CD4-positive, alpha-beta T cell treated with Interleukin-15 for 1 hour (primary cell): ENCODE data around the gene MPZL1.

Experiments used
- DNase-seq: peaks from one replicate; pipeline ENCODE4 v3.0.0-alpha.2; 2020

The MPZL1 gene

DNA sequence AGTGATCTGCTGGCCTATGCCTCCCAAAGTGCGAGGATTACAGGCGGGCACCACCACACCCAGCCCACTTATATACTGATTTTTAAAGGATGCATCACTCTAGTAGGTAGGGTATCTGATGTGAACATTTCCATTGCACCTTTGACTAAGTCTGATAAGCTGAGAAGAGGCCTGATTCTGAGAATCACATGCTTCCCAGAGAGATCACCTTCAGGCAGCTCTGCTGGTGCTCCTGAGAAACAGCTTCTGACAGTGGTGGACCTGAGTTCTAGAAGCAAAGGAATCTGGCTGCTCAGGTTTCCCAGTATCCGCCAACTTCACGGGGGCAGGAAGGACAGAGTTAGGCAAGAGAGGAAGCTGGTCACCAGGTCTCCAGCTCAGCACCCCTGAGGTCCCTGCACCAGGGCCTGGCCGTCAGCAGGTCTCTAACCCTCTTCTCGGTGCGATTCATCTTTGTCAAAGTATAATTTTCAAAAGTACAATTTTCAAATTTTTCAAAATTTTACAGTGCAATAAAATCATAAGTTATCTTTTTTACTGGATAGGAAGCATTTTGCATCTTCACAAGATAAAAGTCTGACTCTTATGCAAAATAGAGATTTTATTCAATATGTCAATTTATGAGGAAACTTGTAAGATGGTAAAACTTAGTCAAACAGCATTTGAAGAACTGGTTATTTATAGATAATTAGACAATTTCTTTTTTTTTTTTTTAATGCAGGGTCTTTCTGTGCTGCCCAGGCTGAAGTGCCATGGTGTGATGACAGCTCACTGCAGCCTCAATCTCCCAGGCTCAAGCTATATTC is 25.8 kb upstream of the MPZL1 start:
- DNase-seq: no peak

DNA sequence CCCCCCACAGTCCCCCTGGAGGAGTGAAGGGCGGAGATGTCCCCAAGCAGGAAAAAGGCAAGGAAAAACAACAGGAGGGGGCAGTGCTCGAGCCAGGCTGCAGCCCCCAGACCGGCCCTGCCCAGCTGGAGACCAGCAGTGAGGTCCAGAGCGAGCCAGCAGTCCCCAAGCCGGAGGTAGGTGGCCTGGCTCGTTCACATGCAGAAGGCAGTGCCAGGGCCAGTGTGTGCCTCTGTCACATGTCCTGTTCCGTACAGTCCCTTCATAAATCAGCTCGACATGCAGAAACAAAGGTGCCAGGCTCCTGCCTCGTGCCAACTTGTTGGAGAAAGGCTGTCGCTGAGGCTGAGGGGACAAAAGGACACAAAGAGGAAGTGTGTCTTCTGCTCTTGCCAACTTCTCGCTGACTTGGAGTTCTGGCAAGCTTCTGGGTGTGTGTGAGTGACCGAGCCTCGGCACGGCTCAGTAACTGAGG is 24.1 kb upstream of the MPZL1 start:
- no peak for DNase-seq

DNA sequence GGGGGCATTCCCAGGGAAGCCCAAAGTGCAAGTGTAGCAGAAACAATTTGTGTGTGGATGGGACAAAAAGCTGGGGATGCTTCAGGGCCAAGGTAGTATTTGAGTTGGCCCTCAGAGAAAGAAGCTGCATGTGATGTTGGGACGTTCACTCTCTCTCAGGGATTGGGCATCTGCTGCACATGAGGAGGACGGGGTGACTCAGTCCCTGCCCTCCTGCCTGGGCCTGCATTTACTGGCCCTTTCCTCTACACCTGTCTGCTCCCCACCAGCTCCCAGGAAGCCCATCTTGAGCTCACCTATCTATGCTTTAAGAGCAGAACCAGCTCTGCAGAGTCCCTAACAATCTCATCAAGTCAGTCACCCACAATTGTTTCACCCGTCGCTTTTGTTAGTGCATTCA is 23.5 kb upstream of the MPZL1 start:
- no peak for DNase-seq

DNA sequence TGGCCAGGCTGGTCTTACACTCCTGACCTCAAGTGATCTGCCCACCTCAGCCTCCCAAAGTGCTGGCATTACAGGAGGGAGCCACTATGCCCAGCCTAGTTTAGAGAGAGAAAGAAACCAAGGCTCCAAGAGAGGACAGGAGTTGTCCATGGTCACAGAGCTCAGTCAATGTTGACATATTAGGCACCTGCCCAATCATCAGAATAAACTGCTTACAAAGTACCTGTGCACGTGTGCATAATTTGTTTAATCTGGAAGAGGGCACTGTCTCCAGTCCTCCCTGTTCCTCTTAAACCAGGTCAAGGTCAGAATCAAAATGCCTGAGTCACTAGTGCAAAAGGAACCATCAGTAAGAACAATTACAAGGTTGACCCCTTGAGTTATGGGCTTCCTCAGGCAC is 20.3 kb upstream of the MPZL1 start:
- DNase-seq: no peak

DNA sequence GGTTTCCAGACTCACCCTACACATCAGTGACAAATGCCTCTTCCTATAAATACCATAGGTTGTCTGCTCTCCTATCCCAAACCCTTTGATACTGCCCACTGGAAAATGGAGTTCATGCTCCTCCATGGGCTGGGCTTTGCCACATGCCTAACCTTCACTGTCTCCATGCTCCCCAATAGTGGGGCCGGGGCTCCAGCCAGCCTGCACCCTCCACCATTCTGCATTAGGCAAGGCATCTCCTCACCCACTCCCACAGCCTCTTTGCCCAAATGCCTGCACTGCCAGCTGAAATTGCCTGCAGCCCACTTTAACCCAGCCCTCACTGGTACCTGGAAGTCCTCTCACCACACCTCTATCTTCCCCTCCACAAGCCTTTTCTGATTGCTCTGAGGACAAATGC is 18.2 kb upstream of the MPZL1 start:
- DNase-seq: no peak

DNA sequence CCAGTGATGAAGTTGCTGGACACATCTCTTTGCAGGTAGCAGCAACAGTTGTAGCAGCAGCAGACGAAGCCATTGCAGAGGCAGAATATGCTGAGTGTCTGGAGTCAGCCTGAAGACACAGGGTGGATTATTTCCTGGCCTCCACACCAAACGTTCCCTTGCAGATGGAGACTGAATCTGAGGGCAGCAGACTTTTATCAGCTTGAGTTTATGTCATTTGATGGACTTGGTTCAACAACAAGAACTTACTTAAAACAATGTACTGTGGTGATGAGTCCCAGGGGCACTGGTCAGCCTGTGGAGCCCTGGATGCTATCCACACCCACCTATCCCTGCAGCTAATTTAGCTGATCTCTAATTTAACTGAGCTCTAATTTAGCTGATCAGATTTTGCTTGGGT is 17.1 kb upstream of the MPZL1 start:
- DNase-seq: no peak

DNA sequence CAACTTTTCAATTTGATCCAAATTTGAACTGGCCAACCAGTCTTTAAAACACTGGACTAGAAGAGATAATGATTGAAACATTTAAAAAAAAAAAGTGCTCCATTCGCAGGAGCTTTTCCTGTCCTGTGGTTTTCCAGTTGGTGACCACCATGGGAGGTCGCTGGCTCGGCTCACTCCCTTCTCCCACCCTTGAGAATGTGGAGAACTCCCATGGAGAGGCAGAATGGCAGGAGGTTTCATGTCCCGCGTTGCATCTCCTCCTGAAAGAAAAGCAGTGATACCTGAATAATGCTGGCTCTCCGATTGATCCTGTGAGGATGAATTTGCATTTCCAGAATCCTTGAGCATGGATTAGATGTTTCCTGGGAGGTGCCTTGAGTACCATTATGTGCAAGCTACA is 16.5 kb upstream of the MPZL1 start:
- DNase-seq: no peak

DNA sequence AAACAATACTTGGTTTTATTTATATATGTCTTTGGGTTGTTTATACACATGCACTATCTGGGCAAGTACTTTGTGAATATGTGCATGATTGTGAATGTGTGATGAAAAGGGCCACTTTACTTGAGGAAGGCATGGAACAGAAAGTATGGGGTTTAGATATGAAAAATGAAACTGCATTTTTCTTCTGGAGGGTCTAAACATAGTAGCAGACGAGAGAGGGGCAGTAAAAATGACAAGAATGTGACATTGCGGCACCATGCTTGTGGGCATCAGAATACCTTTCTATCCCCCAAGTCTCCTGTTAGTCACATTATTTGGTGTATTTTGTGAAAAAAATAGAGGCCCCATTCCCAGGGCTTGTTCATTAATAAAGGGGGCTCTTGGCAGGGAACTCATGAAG is 15.4 kb upstream of the MPZL1 start:
- DNase-seq: no peak

DNA sequence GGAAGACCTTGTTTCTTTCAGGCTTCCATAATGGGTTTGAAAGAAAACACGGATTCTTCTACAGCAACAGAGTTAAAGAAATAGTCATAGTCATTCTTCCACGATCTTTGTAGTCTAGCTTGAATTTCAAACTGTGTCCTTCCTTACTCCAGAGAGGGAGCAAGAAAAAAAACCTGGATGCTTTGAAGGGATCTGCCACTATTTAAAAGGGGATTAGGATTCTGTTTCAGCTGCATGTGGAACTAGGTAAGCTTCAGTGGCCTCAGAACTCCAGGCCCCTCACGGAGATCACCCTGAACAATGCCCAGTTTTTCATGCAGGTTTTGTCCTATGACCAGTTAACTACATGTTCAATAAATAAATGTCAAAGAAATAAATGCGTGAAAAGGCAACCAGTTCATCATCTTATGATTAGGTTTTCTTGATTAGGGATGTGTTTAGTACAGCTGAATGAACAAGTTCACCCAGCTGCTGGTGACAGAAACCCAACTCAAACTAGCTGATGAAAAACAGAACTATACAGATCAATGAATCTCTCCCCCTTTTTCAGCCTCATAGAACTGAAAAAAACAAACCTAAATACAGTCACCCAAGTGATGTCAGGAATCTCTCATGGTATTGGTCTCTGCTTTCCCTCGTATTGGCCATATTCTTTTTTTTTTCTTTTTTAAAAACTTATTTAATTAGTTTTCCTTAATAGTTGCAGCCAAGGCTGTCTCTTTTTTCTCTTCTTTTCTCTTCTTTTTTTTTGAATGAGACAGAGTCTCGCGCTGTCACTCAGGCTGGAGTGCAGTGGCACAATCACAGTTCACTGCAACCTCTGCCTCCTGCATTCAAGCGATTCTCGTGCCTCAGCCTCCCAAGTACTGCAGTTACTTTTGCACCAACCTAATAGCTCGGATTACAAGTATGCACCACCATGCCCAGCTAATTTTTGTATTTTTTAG is 14.6 kb upstream of the MPZL1 start:
- DNase-seq: no peak

DNA sequence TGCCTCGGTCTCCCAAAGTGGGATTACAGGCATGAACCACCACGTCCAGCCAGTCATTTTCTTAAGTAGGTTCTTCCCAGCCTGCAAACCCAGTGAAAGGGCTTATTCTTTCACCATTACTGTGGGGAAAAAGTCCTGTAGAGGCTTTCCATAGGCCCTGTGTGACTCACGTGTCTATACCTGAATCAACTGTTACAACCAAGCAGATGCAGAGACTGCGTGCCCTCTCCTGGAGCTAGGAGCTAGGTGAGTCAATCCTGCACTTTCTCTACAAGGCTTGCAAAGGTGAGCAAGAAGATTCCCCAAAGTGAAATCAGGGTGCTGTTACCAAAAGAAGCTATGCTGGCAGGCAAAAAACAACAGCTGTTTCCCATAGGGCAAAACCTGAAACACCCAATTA is 13.8 kb upstream of the MPZL1 start:
- no peak for DNase-seq

DNA sequence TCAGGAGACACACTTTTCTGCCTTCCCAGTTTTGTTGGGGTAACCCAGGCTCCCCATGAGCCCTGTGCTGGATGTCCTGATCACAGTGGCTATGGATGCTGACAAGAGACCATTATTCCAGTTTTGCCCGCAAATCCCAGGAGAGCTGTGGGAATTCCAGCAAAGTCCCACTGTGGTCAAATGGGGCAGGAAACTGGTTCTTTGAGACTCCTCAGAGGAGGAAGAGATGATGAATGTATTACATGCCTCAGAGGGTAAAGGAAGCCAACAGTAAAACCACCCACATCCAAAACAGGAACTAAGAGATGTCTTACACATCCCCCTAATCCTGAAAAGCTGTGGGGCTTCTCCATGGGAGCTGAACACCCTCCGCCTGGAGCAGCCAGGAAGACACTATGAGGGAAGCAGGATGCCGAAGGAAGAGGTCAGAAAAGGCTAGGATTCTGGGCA is 12.8 kb upstream of the MPZL1 start:
- no peak for DNase-seq

DNA sequence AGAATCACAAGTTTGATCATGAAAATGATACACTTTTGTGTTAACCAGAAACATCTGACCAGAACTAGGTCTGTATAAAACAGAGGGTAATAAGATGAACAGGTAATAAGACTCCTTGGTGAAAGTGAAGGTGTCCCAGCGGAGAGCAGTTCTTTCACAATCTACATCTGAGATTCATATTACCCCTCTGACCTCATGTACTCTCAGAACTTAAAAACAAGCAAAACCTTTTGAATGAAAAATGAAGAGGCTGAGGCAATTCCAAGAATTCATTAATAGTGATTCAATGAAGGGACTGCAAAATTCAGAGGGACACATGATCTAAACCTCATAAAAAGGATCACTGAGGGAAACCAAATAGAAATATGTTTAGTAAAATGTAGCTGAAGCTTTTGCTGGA is 10.9 kb upstream of the MPZL1 start:
- no peak for DNase-seq

DNA sequence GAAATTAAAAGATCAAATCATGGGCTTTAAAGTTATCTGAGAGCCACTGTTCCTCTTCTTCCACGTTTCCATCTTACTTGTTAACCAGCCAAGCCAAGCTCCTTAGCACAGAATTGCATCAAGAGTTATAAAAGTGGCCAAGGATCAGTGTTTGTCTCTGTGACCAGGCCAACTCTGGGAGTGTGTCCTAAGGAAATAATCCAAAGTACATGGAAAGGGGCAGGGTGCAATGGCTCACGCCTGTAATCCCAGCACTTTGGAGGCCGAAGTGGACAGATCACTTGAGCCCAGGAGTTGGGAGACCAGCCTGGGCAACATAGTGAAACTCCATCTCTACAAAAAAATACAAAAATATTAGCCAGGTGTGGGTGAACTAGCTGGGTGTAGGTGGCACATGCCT is 10.0 kb upstream of the MPZL1 start:
- DNase-seq: no peak

DNA sequence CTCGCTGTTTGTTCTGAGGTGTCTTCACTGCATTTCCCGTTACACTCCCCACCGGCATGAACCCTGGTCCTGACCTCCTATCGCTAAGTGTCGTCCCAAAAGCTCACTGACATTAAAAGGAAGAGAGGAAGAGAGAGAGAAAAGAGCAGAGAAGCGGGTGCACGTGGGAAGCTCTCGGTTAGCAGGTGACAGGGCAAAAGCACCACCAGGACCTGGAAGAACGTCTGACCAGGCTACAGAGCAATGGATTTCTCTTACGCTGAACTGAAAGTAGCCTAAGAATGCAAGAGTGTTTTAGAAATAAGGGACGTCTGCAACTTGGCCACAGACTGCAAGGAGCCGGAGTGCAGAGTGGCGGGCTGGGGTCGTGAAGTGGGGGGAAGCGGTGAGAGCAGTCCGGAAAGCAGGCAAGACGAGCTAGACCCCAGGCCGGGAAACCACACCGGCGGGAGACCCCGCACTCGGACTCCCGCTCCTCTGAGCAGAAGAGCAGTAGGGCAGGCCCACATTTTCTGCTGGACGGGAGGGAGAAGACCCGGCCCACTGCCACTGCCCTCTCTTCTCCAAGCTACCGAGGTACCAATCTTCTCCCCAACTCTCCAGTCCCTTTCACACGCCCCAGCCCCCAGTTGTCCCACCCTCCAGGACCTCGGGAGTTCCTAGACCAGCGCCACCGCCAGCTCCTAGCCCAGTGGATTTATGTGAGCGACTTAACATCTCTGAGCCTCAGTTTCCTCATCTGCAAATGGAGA is 8.3 kb upstream of the MPZL1 start:
- DNase-seq: no peak

DNA sequence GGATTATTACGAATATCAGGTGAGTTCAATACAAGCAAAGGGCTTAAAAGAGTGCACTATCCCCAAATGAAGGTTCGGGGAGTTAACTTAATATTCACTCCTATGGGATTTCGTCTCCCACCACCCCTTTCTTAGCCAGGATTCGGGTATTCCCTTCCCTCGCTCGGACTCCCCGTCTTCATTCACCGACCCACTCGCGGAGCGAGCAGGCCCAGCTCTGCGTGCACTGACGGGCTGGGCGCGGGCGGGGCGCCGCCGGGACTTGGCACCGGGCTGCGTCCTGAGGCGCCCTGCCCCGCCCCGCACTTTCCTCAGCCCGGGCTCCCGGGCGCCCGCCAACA is 7.7 kb upstream of the MPZL1 start:
- no peak for DNase-seq

DNA sequence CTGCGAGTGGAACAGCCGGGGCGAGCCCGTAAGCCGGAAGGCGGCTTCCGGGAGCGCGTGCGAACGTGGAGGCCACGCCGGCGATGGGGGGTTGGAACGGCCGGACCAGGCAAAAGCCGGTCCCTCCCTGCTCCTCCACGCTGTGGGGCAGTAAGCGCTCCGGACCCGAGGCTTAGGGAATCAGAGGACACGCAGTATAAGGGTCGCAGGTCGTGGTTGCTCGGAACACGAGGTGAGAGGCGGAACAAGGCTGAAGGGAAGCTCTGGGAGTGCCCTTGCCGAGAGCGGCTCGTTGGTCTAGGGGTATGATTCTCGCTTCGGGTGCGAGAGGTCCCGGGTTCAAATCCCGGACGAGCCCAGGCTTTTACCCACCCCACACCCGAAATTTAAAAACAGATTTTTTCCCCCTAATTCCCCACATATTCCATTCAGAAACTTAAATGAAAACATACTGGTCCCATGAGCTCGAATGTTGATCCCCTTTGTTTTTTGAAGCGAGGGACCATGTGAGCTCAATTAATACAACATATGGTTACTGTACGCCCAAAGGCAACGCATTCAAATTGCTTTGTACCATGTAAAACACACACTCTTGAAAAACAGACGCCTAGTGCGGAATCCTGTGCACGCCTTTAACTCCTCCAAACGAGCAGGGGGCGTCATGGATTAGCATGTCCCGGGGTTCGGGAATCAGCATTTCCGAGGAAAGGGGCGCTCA is 7.2 kb upstream of the MPZL1 start:
- peak; percentile 90 for DNase-seq

DNA sequence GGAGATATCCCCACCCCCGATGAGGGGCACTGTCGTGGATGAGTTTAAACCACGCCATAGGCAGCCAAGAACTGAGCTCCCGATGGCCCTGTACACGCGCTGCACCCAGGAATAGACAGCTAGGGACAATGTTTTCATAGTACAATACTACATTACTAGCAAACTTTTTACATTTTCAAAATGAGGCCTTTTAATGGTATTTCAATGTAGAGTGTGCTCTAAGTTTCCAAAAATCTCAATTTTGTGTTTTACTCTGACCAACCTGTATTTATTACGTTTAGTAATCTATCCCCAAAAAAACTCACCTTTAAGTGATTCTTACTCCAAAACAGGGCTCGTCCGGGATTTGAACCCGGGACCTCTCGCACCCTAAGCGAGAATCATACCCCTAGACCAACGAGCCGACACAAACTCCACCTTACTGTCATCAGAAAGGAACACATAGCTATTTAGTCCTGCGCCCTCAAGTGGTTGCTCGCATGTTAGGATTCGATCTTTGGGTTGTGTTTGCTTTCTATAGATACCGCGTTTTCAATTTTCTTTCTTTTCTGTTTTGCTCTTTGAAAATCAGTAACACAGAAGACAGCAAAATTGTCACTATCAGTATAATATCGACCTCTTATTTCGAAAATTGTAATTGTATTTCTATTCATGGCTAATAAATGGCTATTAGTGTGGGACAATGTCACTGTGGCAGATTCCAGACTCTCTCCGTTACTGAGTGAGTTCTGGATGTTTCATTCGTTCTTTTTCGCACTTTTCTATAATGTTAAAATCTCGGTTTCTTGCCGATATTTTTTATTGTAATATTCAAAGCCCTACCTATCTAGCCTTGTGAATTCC is 6.4 kb upstream of the MPZL1 start:
- peak; percentile 89 for DNase-seq

DNA sequence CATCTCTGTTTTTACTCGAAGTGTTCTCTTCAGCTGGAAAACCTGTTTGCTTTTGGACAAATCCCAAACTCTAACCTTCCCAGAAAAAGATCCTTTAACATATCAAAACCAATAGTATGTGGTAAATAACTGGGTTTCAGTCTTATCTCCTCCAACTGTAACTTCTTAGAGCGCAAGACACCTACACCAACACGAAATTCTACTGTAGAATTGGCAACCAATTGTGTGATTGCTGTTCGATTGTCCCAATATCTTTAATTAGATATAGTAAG is 5.8 kb upstream of the MPZL1 start:
- no peak for DNase-seq

DNA sequence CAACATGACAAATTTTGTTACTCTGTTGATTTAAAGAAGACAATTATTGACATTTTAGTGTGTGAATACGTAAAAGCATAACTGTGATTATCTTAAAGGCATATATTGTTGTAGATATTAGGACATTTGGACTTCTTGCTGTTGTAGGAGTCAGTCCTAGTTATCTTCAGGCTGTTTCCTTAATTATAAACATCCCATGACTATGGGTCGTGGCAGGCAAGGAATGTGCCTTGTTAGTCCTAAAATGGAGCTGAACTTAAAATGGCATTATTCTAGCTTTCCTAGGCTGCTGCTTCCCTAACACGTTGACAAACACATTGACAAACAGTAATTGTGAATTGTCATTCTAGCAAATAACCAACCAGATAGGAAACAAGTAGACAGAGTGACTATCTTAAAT is 4.4 kb upstream of the MPZL1 start:
- DNase-seq: no peak

DNA sequence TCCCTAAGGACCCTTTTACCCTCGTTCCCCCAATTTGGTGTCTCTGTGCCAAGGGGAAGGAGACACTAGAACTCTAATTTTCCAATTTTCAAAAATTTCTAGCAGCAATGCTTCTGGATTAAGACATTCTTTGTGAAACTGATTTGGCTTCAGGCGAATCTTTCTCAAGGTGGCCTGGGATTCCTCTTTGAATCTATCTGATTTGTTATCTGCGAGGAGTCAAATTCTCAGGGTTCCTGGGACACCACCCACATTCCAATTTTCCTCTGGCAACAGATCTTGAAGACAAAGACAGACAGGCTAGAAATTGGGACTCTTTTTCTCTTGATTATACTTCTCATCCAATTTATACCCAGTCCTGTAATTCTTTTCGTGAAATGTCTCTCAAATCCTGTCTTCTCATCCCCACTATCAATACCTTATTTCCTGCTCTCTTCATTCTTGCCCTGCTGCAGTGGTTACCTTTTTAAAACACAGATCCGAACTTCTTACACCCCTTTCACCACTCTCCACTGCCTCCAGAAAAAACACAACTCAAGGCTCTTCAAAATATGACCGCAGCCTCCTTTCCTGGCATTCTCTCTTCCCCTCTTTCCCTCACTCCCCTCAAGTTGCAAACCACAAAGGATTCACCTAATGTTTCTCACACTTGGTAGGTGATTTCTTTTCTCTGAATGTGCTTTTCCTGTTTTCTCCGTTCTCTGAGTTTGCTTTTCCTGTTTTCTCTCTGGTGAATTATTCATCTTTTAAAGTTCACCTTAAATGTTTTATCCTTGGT is 2.7 kb upstream of the MPZL1 start:
- DNase-seq: no peak
